Rectal smooth muscle tissue (tissue), 1 donor: ENCODE results near the gene UHRF2.
A peak's percentile ranks its signal among the peaks of the same experiment; 100 is the strongest.
"Not testable (repeated sequence)": the region's sequence is repeated elsewhere in the genome, so short reads cannot be mapped to it uniquely, and the experiment has no call there.

Experiments used
- H3K27ac ChIP-seq: one replicate; pipeline ENCODE4 v1.7.0; 2013; ENCODE audit warnings: low read depth, low read length, inconsistent platforms
- H3K27me3 ChIP-seq: one replicate; pipeline ENCODE4 v1.7.0; 2013; ENCODE audit warnings: low read length; ENCODE audit not compliant: control insufficient read depth, insufficient read depth
- H3K36me3 ChIP-seq: one replicate; pipeline ENCODE4 v1.7.0; 2013; ENCODE audit warnings: low read length; ENCODE audit not compliant: control insufficient read depth, insufficient read depth
- H3K4me1 ChIP-seq: one replicate; pipeline ENCODE4 v1.7.0; 2013; ENCODE audit warnings: low read length; ENCODE audit not compliant: control insufficient read depth, insufficient read depth
- H3K4me3 ChIP-seq: one replicate; pipeline ENCODE4 v1.7.0; 2013; ENCODE audit warnings: low read length
- H3K9ac ChIP-seq: one replicate; pipeline ENCODE4 v1.7.0; 2013; ENCODE audit warnings: low read length

UHRF2 gene, protein sequence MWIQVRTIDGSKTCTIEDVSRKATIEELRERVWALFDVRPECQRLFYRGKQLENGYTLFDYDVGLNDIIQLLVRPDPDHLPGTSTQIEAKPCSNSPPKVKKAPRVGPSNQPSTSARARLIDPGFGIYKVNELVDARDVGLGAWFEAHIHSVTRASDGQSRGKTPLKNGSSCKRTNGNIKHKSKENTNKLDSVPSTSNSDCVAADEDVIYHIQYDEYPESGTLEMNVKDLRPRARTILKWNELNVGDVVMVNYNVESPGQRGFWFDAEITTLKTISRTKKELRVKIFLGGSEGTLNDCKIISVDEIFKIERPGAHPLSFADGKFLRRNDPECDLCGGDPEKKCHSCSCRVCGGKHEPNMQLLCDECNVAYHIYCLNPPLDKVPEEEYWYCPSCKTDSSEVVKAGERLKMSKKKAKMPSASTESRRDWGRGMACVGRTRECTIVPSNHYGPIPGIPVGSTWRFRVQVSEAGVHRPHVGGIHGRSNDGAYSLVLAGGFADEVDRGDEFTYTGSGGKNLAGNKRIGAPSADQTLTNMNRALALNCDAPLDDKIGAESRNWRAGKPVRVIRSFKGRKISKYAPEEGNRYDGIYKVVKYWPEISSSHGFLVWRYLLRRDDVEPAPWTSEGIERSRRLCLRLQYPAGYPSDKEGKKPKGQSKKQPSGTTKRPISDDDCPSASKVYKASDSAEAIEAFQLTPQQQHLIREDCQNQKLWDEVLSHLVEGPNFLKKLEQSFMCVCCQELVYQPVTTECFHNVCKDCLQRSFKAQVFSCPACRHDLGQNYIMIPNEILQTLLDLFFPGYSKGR

GRCh38 chr9:6412487-6413364 is at the start of gene UHRF2:
Gene UHRF2 (plus strand): TSS chr9:6413199. CDS start chr9:6413491, 292 bp downstream.
- Histone ChIP-seq H3K9ac (peak within 1 kb of the TSS; percentile 76), H3K27me3 (no peaks in the 10 kb centered on the region), H3K4me1 (peaks cover 4% of the 10 kb centered on the region), H3K27ac (peak within 1 kb of the TSS; percentile 91), H3K36me3 (no peaks in the 10 kb centered on the region), H3K4me3 (peak within 1 kb of the TSS; percentile 78)

DNA sequence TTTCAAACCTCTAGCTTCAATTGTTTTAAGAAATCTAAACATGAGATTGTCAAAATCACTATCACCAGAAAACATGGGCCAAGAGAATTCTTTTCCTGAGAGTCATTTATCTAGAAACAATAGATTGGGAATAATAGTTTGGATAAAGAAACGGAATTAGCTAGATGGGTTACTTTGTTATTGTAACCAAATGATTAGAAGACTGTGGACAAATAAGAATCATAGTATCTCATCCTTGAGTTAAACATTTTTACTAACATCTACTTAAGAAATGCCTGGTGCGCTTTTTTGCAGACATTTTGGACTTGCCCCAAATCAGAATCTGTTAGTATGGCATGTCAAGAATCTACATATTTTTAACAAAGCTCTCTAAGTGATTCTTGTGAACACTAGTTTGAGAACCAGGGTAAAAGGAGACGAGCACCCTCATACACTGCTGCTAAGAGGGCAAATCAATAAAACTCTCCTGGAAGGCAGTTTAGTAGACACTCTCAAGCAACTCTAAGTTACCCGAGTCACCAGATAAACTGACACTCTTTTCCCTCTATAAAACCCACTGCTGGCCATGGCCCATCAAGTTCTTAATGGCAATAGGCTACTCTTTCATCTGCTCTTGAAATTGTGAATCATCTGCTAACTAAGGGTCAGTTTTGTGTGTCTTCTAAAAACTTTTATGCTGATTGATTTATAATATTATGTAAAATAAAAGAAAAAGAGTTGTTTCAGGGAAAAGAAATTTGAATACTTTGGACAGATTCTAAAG is 45.7 kb upstream of the UHRF2 start:
- Histone ChIP-seq H3K36me3 (no peaks in the 10 kb centered on the region), H3K27me3 (no peaks in the 10 kb centered on the region), H3K4me3 (no peak overlapping the region), H3K27ac (no peak overlapping the region), H3K4me1 (no peaks in the 10 kb centered on the region), H3K9ac (no peak overlapping the region)

GRCh38 chr9:6368831-6369230 is 44.2 kb upstream of the UHRF2 start:
- H3K4me3 ChIP-seq = no peak overlapping the region
- H3K27ac ChIP-seq = no peak overlapping the region
- H3K4me1 ChIP-seq = no peaks in the 10 kb centered on the region
- no peaks in the 10 kb centered on the region for H3K36me3 ChIP-seq
- H3K27me3 ChIP-seq = no peaks in the 10 kb centered on the region
- no peak overlapping the region for H3K9ac ChIP-seq

DNA sequence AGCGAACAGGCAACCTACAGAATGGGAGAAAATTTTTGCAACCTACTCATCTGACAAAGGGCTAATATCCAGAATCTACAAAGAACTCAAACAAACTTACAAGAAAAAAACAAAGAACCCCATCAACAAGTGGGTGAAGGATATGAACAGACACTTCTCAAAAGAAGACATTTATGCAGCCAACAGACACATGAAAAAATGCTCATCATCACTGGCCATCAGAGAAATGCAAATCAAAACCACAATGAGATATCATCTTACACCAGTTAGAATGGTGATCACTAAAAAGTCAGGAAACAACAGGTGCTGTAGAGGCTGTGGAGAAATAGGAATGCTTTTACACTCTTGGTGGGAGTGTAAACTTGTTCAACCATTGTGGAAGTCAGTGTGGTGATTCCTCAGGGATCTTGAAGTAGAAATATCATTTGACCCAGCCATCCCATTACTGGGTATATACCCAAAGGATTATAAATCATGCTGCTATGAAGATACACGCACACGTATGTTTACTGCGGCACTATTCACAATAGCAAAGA is 31.5 kb upstream of the UHRF2 start:
- H3K4me3 ChIP-seq, H3K27ac ChIP-seq, H3K27me3 ChIP-seq: not testable (repeated sequence)

DNA sequence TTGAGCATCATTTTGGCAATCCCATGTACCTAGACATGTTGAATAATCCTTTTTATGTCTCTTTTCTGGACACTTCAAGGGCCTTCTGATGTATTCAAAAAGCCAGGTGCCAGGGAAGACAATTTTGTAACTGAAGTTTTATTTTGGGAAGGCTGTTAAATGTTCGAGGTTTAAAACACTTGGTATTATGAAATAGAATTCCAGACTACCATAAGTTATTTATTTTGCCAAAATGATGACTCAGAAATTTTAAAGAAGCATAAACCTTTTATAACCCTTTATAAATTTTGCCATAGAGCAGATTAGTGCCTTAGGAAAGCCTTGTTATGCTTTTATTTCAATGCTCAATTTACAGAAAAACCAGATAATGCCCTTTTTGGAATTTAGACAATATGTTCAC is 30.3 kb upstream of the UHRF2 start:
- Histone ChIP-seq H3K4me3 (no peak overlapping the region), H3K27ac (no peak overlapping the region)

More for the DNA sequence above, 31.5 kb upstream of the UHRF2 start:
- H3K4me1 ChIP-seq, H3K9ac ChIP-seq, H3K36me3 ChIP-seq: not testable (repeated sequence)

DNA sequence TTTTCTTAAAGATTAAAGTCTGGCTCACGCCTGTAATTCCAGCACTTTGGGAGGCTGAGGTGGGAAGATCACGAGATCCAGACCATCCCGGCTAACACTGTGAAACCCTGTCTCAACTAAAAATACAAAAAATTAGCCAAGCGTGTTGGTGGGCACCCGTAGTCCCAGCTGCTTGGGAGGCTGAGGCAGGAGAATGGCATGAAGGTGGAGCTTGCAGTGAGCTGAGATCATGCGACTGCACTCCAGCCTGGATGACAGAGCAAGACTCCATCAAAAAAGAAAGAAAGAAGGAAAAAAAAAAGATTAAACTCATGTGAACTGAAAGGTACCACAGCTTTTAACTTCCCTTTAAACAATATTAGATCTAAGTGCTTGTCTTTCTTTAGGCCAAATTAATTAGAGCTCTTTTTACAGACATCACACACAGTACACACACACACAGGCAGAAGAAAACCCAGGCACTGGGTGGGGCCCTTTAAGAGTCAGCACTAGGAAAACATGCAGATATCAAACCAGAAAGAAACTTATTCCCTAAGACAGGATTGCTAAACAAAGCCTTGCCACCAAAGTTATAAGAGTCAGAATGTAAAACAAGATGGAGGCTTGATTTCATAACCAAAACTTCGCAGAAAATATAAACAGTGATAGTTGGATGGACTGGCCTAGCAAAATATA is 29.3 kb upstream of the UHRF2 start:
- Histone ChIP-seq H3K27ac (no peak overlapping the region), H3K36me3 (no peaks in the 10 kb centered on the region), H3K4me1 (no peaks in the 10 kb centered on the region), H3K4me3 (no peak overlapping the region), H3K27me3 (no peaks in the 10 kb centered on the region), H3K9ac (no peak overlapping the region)

More for the DNA sequence above, 30.3 kb upstream of the UHRF2 start:
- Histone ChIP-seq H3K9ac (no peak overlapping the region), H3K27me3 (no peaks in the 10 kb centered on the region), H3K36me3 (no peaks in the 10 kb centered on the region), H3K4me1 (no peaks in the 10 kb centered on the region)

DNA sequence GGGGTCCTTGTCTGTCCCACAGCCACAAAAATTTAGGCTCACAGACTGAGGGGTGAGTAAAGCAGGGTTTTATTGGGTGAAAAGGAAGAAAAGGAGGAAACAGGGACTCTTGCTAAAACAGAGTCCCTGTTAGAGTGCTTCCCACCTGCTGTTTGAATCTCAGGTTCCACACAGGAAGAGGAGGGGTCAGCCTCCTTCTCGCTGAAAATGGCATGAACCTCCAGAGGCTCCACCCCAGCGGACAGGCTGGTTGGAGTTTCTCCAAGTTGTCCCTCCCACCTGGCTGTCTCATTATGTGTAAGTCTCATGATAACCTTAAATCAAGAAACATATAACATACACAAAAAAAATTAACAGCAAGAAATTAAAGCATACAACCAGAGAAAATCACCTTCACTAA is 28.3 kb upstream of the UHRF2 start:
- Histone ChIP-seq H3K36me3 (no peaks in the 10 kb centered on the region), H3K4me3 (no peak overlapping the region), H3K4me1 (no peaks in the 10 kb centered on the region), H3K27me3 (no peaks in the 10 kb centered on the region), H3K27ac (no peak overlapping the region), H3K9ac (no peak overlapping the region)

- Histone ChIP-seq H3K4me3 (no peak overlapping the region), H3K36me3 (no peaks in the 10 kb centered on the region), H3K9ac (no peak overlapping the region), H3K27ac (no peak overlapping the region), H3K4me1 (no peaks in the 10 kb centered on the region), H3K27me3 (no peaks in the 10 kb centered on the region)
These were observed 13.9 kb upstream of the UHRF2 start for GRCh38 chr9:6399071-6399470.

- H3K9ac ChIP-seq = no peak overlapping the region
- H3K36me3 ChIP-seq = no peaks in the 10 kb centered on the region
- no peaks in the 10 kb centered on the region for H3K27me3 ChIP-seq
- H3K4me3 ChIP-seq = no peak overlapping the region
- no peaks in the 10 kb centered on the region for H3K4me1 ChIP-seq
- H3K27ac ChIP-seq = no peak overlapping the region
These were observed 7.6 kb upstream of the UHRF2 start for GRCh38 chr9:6405371-6405770.

DNA sequence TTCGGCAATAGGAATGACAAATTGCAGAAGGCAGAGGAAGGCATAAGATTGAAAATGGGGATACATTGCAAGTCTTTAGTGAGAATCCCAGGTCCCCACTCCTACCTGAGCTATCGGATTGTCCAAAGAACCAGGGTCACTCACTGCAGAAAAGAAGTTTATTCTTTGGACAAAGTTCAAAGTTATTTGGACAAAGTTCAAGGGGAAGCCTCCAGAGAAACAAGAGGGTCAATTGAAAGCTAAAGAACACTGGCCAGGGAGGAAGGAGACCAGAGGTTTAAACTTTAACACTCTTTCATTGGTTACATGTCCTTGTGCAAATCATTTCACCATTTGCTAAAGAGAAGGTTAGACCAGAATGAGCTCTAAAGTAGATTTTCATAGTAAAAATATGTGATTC is 5.2 kb upstream of the UHRF2 start:
- no peaks in the 10 kb centered on the region for H3K36me3 ChIP-seq
- H3K27me3 ChIP-seq = no peaks in the 10 kb centered on the region
- no peak overlapping the region for H3K27ac ChIP-seq
- no peak overlapping the region for H3K4me3 ChIP-seq
- H3K4me1 ChIP-seq = no peaks in the 10 kb centered on the region
- no peak overlapping the region for H3K9ac ChIP-seq

GRCh38 chr9:6408320-6408719 is 4.7 kb upstream of the UHRF2 start:
- no peak overlapping the region for H3K9ac ChIP-seq
- H3K27me3 ChIP-seq = no peaks in the 10 kb centered on the region
- H3K4me1 ChIP-seq = no peaks in the 10 kb centered on the region
- no peak overlapping the region for H3K4me3 ChIP-seq
- H3K27ac ChIP-seq = no peak overlapping the region
- no peaks in the 10 kb centered on the region for H3K36me3 ChIP-seq
